DMS 273 (cell line): ENCODE measurements around the gene SLIT3.

Source experiments
- DNase-seq: peaks from one replicate; lab custom pipeline; 2025; ENCODE audit not compliant: unreplicated experiment; lab: John Stamatoyannopoulos, UW

SLIT3 gene

DNA sequence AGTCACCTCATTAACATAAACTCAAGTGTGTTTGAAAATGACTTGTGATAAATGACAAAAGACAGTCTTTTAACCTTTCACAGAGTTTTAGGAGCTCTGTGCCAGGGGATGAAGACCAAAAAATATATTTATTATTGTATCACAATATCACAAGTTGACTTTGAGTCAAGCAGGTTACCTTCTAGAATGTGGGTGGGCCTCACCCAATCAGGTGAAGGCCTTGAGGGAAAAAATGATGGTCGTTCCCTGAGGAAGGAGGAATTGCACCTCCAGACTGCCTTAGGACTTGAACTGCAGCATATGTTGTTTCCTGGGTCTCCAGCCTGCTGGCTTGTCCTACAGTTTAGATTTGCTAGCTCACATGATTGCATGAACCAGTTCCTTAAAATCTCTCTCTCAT is 680.1 kb downstream of the SLIT3 start:
- no peak for DNase-seq

DNA sequence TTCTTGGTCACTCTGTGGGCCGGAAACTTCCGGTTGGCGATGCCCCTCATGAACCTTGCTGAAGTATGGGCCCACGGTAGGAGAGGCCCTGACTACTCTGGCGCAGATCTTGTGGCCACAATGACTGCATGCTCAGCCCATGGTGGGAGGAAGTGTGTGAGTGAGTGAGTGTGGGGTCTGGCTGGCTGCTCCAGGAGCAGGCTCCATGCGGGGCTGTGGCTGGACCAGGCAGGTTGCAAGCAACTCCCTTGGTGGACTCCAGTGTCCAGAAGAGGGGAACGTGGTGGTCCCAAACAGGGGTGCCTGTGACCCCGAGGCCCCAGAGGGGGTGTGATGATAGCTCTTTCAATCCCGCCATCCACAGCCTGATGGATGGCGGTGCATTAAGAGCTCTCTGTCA is 686.3 kb downstream of the SLIT3 start:
- no peak for DNase-seq

DNA sequence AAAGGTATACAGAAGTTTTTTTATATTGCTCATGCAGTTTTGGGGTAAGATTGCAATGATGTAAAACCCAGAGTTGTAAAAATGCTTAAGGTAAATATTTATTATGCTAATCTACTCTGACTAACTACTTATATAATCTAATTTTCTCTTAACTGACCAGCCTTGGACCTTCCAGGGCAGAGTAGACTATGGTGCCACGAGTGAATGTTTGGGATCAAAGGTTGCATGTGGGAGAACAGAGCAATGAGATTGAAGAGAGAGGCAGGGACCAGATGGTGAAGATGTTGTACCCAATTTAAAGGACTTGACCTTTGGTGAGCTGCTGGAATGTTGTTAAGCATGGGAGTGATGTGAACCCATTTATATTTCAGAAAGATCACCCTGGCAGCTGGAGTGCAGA is 686.9 kb downstream of the SLIT3 start:
- no peak for DNase-seq

DNA sequence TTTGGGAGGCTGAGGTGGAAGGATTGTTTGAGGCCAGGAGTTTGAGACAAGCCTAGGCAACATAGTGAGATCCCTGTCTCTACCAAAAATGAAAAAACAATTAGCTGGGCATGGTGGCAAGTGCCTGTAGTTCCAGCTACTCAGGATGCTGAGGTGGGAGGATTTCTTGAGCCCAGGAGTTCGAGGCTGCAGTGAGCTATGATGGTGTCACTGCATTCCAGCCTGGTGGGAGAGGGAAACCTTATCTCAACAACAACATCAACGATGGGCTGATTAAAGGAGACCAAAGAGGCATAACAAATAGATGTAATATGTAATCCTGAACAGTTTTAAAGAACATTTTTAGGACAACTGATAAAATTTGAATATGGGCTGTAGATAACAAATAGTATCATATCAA is 687.5 kb downstream of the SLIT3 start:
- no peak for DNase-seq

DNA sequence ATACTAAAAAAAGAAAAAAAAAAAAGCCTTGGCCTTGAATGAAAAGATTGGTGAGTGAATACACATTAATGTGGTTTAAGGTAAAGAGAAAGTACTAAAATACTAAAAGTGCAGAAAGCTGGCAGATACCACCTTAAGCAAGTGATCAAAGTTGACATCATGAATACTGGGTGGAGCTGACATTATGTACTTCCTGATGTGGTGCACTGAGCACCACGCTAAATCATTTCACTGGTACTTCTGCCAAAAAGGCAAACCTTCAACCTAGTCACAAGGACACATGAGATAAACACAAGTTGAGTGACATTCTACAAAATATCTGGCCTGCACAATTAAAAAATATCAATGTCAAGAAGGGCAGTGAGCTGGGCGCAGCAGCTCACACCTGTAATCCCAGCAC is 687.9 kb downstream of the SLIT3 start:
- no peak for DNase-seq

DNA sequence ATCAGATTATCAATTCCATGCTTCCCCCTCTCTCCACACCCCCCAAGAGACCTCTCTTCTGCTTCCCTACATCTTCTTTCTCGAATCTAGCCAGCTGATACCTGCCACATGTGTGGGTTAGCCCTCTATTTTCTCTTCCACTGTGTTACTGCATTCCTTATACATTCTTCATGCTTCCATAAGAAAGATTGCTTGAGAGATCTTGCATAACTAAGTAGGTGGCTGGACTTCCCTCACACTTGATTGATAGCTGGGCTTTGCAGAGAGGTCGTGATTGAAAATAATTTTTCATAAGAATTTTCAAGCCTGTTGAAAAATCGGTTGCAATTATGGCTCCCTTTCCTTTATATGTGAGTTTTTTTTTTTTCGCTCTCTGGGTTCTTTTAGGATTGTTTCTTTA is 688.8 kb downstream of the SLIT3 start:
- DNase-seq: no peak
